GM10248 (cell line): ENCODE measurements around the gene GRIK4.

Experiments
- CTCF ChIA-PET: fragments of 300-600 bp; sonication (Branson Sonifier 250); formaldehyde crosslinking; extraction: SDS; loops from one replicate; lab custom pipeline; 2021; ENCODE audit warnings: antibody characterized with exemption; lab: Yijun Ruan, JAX
- POLR2A ChIA-PET: fragments of 350-650 bp; sonication (Branson Sonifier 250); formaldehyde crosslinking; extraction: SDS; loops from one replicate; lab custom pipeline; 2020; ENCODE audit warnings: antibody characterized with exemption; lab: Yijun Ruan, JAX
- DNase-seq: peaks from one replicate; pipeline ENCODE4 v3.0.0; 2012; ENCODE audit errors: extremely low spot score
- TF ChIP-seq, protein P1 (sequence below): IDR thresholded peaks from 2 replicates; pipeline ENCODE4 v1.5.1; 2012; ENCODE audit warnings: mild to moderate bottlenecking, low read depth; ENCODE audit errors: extremely low read depth, missing control alignments, control extremely low read depth

The GRIK4 gene

DNA sequence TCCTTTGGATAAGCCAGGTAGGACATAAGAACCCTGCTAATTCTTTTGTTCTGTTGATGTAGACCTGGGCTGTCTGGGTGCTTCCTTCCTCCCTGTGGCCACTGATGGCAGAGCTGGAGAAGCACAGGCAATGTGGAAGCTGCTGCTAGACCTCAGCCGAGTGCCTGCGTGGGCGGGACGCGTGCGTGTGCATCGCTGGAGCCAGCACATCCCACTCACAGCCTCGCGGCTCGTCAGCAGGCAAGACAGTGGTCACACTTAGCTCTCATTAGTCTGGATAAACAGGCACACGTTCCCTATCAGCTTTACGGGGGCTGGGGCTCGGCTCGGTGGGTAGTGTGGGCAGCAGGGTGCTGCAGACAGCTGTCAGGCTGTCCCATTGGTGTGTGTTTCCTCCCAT lies 155.7 kb downstream of the GRIK4 start:
- ChIA-PET POLR2A (no interaction called here), CTCF (interaction anchor here (1.2 to 3.5 kb wide), 7 partner anchors 9 to 285 kb away, joined by 3 to 21 read pairs (median 5); partner anchors contain the start of gene GRIK4)
- TF ChIP-seq, protein P1, sequence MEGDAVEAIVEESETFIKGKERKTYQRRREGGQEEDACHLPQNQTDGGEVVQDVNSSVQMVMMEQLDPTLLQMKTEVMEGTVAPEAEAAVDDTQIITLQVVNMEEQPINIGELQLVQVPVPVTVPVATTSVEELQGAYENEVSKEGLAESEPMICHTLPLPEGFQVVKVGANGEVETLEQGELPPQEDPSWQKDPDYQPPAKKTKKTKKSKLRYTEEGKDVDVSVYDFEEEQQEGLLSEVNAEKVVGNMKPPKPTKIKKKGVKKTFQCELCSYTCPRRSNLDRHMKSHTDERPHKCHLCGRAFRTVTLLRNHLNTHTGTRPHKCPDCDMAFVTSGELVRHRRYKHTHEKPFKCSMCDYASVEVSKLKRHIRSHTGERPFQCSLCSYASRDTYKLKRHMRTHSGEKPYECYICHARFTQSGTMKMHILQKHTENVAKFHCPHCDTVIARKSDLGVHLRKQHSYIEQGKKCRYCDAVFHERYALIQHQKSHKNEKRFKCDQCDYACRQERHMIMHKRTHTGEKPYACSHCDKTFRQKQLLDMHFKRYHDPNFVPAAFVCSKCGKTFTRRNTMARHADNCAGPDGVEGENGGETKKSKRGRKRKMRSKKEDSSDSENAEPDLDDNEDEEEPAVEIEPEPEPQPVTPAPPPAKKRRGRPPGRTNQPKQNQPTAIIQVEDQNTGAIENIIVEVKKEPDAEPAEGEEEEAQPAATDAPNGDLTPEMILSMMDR: no peak
- DNase-seq: no peak

DNA sequence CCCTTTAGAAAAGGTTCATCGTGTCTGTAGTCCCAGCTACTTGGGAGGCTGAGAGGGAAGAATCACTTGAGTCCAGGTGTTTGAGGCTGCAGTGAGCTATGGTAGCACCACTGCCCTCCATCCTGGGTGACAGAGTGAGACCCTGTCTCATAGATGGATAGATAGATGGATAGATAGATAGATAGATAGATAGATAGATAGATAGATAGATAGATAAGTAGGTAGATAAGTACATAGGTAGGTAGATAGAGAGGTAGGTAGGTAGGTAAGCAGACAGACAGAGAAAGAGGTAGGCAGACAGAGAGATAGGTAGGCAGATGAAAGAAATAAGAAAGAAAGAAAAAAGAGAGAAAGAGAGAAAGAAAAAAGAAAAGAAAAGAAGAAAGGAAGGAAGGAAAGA lies 156.4 kb downstream of the GRIK4 start:
- POLR2A ChIA-PET: no interaction called here
- CTCF ChIA-PET: interaction anchor here (1.2 to 3.5 kb wide), 7 partner anchors 8 to 284 kb away, joined by 3 to 21 read pairs (median 5); partner anchors contain the start of gene GRIK4
- TF ChIP-seq, protein P1: no peak
- no peak for DNase-seq

DNA sequence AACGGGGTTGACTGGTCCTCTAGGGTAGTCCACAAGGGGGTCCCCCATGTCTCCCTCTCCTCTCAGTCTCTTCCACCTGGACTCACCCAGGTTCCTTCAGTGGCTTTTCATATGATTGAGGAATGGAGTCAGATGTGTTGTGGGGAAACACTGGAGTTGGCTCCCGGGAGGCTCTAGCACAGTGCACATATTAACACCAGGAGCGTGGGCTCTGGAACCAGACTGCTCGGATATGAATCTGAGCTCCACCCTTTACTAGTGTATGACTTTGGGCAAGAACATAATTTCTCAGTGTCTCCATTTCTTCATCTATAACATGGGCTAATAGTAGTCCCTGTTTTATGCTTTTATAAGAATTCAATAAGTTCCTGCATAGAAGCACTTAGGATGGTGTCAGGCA lies 157.0 kb downstream of the GRIK4 start:
- TF ChIP-seq, protein P1: no peak
- no peak for DNase-seq
- CTCF ChIA-PET: interaction anchor here (1.9 to 3.5 kb wide), 2 partner anchors 12 to 17 kb away, joined by 5 to 21 read pairs; no protein-coding TSS in a partner anchor
- POLR2A ChIA-PET: no interaction called here

DNA sequence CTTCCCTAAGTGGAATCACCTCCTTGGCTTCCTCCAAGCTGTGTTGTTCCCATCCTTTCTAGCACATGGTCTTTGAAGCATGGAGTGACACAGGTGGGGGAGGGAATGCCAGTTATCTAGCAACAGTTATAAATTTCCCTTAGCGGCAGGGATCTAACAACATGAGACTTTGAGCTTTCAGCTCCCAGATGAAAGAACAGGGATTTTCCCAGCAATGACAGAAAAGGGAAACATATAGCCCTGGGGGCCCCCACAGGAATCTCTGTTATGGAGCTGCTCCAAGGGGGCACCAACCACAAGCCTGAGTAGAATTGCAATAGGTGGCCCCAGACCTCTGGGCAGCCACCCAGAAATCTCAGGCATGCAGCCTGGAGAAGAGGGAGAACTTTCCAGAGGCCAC lies 163.0 kb downstream of the GRIK4 start:
- TF ChIP-seq, protein P1: no peak
- no peak for DNase-seq
- CTCF ChIA-PET: interaction anchor here (1.3 to 7.2 kb wide), 4 partner anchors 11 to 280 kb away, joined by 3 to 69 read pairs (median 10); no protein-coding TSS in a partner anchor
- POLR2A ChIA-PET: no interaction called here

DNA sequence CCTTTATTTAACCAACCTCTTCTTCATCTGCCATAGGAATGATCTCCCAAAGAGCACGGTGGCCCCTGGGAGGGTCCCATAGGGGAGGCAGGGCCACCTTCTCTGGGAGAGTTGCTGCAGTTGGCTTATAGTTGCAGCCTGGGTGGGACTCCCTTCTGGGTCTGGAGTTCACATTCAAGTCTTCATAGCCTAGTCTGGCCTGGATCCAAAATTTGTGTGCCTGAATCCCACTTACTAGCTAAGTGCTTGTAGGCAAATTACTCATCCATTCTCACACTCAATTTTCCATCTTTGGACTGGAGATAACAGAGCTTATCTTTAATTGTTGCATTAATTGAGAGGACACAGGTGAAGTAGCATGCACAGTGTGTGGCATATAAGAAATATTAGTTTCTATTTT lies 163.6 kb downstream of the GRIK4 start:
- CTCF ChIA-PET: interaction anchor here (1.3 to 7.2 kb wide), 6 partner anchors 8 to 281 kb away, joined by 3 to 69 read pairs (median 5); no protein-coding TSS in a partner anchor
- TF ChIP-seq, protein P1: no peak
- POLR2A ChIA-PET: no interaction called here
- no peak for DNase-seq

- POLR2A ChIA-PET: no interaction called here
- DNase-seq: no peak
- CTCF ChIA-PET: interaction anchor here (1.7 to 7.2 kb wide), 3 partner anchors 8 to 165 kb away, joined by 4 to 69 read pairs (median 41); partner anchors contain the start of gene GRIK4
- TF ChIP-seq, protein P1: no peak
Measured at GRCh38 chr11:120676991-120677390, 165.4 kb downstream of the GRIK4 start.
